Measurements from ENCODE around the gene VCAN. TPM values are rescaled to one million over a fixed set of nuclear protein-coding genes. Genes with fewer than 3 reads are reported as not detected.

Gene VCAN
- total and polyA plus RNA-seq, 2 experiments from 2014 or later, result 133 to 404 TPM

DNA sequence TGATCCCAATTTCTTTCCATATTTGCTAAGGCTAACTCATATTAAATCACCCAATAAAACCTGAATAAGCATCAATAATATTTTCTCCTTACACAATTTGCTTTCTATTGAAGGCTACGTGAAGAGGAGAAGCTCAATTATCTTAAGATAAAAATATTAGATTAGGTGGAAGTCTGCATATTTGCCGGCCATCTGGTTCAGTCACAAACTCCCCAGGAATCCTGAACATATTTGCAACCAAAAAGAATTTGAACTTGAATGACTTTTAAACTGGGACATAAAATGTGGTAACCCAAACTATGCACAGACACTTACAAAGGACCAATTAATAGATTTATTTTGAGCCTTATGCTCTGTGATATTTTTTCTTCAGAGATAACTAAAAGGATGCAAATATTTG, 156.8 kb downstream of the VCAN start:
- TF ChIP-seq, protein P1, sequence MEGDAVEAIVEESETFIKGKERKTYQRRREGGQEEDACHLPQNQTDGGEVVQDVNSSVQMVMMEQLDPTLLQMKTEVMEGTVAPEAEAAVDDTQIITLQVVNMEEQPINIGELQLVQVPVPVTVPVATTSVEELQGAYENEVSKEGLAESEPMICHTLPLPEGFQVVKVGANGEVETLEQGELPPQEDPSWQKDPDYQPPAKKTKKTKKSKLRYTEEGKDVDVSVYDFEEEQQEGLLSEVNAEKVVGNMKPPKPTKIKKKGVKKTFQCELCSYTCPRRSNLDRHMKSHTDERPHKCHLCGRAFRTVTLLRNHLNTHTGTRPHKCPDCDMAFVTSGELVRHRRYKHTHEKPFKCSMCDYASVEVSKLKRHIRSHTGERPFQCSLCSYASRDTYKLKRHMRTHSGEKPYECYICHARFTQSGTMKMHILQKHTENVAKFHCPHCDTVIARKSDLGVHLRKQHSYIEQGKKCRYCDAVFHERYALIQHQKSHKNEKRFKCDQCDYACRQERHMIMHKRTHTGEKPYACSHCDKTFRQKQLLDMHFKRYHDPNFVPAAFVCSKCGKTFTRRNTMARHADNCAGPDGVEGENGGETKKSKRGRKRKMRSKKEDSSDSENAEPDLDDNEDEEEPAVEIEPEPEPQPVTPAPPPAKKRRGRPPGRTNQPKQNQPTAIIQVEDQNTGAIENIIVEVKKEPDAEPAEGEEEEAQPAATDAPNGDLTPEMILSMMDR (conservative IDR thresholded peaks at IDR 0.05; ENCODE audit: low read depth in 2 of 2), result no peak
- TF ChIP-seq ZNF114 (CRISPR knock-in tag; IDR thresholded peaks at IDR 0.05) (no peak), EZH2 (IDR thresholded peaks at IDR 0.05; ENCODE audit: low read depth, unreplicated experiment) (no peak), STAT1 (IDR thresholded peaks at IDR 0.05; ENCODE audit: unreplicated experiment) (no peak), POLR2AphosphoS5 (IDR thresholded peaks at IDR 0.05; ENCODE audit: low read depth) (no peak), ZNF331 (CRISPR knock-in tag; IDR thresholded peaks at IDR 0.05; ENCODE audit: low read depth) (no peak), EZH2phosphoT487 (IDR thresholded peaks at IDR 0.05; ENCODE audit: unreplicated experiment) (no peak), CREB1 (CRISPR knock-in tag; IDR thresholded peaks at IDR 0.05; ENCODE audit: low read depth) (no peak)
- TF ChIP-seq, protein P2, sequence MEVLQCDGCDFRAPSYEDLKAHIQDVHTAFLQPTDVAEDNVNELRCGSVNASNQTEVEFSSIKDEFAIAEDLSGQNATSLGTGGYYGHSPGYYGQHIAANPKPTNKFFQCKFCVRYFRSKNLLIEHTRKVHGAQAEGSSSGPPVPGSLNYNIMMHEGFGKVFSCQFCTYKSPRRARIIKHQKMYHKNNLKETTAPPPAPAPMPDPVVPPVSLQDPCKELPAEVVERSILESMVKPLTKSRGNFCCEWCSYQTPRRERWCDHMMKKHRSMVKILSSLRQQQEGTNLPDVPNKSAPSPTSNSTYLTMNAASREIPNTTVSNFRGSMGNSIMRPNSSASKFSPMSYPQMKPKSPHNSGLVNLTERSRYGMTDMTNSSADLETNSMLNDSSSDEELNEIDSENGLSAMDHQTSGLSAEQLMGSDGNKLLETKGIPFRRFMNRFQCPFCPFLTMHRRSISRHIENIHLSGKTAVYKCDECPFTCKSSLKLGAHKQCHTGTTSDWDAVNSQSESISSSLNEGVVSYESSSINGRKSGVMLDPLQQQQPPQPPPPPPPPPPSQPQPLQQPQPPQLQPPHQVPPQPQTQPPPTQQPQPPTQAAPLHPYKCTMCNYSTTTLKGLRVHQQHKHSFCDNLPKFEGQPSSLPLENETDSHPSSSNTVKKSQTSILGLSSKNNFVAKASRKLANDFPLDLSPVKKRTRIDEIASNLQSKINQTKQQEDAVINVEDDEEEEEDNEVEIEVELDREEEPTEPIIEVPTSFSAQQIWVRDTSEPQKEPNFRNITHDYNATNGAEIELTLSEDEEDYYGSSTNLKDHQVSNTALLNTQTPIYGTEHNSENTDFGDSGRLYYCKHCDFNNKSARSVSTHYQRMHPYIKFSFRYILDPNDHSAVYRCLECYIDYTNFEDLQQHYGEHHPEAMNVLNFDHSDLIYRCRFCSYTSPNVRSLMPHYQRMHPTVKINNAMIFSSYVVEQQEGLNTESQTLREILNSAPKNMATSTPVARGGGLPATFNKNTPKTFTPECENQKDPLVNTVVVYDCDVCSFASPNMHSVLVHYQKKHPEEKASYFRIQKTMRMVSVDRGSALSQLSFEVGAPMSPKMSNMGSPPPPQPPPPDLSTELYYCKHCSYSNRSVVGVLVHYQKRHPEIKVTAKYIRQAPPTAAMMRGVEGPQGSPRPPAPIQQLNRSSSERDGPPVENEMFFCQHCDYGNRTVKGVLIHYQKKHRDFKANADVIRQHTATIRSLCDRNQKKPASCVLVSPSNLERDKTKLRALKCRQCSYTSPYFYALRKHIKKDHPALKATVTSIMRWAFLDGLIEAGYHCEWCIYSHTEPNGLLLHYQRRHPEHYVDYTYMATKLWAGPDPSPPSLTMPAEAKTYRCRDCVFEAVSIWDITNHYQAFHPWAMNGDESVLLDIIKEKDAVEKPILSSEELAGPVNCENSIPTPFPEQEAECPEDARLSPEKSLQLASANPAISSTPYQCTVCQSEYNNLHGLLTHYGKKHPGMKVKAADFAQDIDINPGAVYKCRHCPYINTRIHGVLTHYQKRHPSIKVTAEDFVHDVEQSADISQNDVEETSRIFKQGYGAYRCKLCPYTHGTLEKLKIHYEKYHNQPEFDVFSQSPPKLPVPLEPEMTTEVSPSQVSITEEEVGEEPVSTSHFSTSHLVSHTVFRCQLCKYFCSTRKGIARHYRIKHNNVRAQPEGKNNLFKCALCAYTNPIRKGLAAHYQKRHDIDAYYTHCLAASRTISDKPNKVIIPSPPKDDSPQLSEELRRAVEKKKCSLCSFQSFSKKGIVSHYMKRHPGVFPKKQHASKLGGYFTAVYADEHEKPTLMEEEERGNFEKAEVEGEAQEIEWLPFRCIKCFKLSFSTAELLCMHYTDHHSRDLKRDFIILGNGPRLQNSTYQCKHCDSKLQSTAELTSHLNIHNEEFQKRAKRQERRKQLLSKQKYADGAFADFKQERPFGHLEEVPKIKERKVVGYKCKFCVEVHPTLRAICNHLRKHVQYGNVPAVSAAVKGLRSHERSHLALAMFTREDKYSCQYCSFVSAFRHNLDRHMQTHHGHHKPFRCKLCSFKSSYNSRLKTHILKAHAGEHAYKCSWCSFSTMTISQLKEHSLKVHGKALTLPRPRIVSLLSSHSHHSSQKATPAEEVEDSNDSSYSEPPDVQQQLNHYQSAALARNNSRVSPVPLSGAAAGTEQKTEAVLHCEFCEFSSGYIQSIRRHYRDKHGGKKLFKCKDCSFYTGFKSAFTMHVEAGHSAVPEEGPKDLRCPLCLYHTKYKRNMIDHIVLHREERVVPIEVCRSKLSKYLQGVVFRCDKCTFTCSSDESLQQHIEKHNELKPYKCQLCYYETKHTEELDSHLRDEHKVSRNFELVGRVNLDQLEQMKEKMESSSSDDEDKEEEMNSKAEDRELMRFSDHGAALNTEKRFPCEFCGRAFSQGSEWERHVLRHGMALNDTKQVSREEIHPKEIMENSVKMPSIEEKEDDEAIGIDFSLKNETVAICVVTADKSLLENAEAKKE (CRISPR knock-in tag; IDR thresholded peaks at IDR 0.05), result no peak
- H3K27me3 ChIP-seq (ENCODE audit: insufficient read depth), result no peaks in the 10 kb centered on the region

More for the DNA sequence above, 156.8 kb downstream of the VCAN start:
- no peak overlapping the region for H3K27ac ChIP-seq (ENCODE audit: low read depth)
- no peak overlapping the region for H3K27ac Mint-ChIP-seq
- no peak overlapping the region for H3K4me3 ChIP-seq
- H3K4me3 Mint-ChIP-seq, result no peak overlapping the region
- no peaks in the 10 kb centered on the region; the same call in 2 of the 3 replicates for H3K9me3 Mint-ChIP-seq
- no peaks in the 10 kb centered on the region for H3F3A ChIP-seq (replicated peaks; ENCODE audit: low read depth)
- ATAC-seq (no peak), DNase-seq (ENCODE audit: low spot score) (no peak)
- peaks cover 13% of the 10 kb centered on the region for H3K4me1 Mint-ChIP-seq
- no peak overlapping the region for H3K4me2 ChIP-seq
- H3K36me3 Mint-ChIP-seq (ENCODE audit: low read depth), result no peaks in the 10 kb centered on the region
- H3K9me2 ChIP-seq (ENCODE audit: insufficient read depth), result peaks cover 15% of the 10 kb centered on the region
- H3K27me3 Mint-ChIP-seq (ENCODE audit: insufficient read depth, low read depth, poor library complexity), result no peaks in the 10 kb centered on the region
- H3K79me2 ChIP-seq (replicated peaks; ENCODE audit: insufficient read depth), result no peaks in the 10 kb centered on the region
- H3K36me3 ChIP-seq (ENCODE audit: insufficient read depth), result no peaks in the 10 kb centered on the region
- no peak overlapping the region for H2AFZ ChIP-seq
- H3K4me1 ChIP-seq (ENCODE audit: insufficient read depth), result peaks cover 7% of the 10 kb centered on the region; the same call in 1 of the 2 replicates
- H4K20me1 ChIP-seq (replicated peaks; ENCODE audit: insufficient read depth), result no peaks in the 10 kb centered on the region

Other genes with a start within 250 kb of the VCAN start
- gene HAPLN1, start 249.1 kb downstream of the VCAN start, total RNA-seq (2014; rRNA removed; shearing (Covaris generic)), result 3.6 and 4.0 TPM in 2 replicates
- 0.85 and 1.5 TPM in 2 replicates for gene HAPLN1, start 249.1 kb downstream of the VCAN start, polyA plus RNA-seq (2016; fragmentation: Nextera tagmentation; extraction: Ambion mirVana)

Measured in GM23338 (cell line).